CD14-positive monocyte (primary cell): ENCODE data around the gene GATAD2A. TPM values are rescaled to one million over a fixed set of nuclear protein-coding genes. Genes with fewer than 3 reads are reported as not detected.

Experiments
- DNase-seq, 3 donors: peaks; one replicate each; pipeline ENCODE4 v3.0.0-alpha.2; 2011 to 2022
- H2AFZ ChIP-seq: 2 replicates; pipeline ENCODE4 v1.6.0; 2012; ENCODE audit warnings: mild to moderate bottlenecking, low read depth, low read length, inconsistent platforms; ENCODE audit not compliant: insufficient read depth, poor library complexity, severe bottlenecking
- H3K27ac ChIP-seq, 2 donors: 1 replicate in 1 of 2; 2 replicates in 1 of 2; pipeline ENCODE4 v1.5.1; 2012 to 2013; ENCODE audit warnings: low read length in 2 of 2, control low read depth in 1 of 2, inconsistent platforms in 1 of 2, low read depth in 1 of 2, mild to moderate bottlenecking in 1 of 2
- H3K27me3 ChIP-seq, 2 donors: one replicate each; pipeline versions ENCODE4 v1.6.0 to v1.6.1; 2011 to 2013; ENCODE audit warnings: low read length in 2 of 2; ENCODE audit not compliant: control insufficient read depth in 2 of 2, insufficient read depth in 2 of 2
- H3K36me3 ChIP-seq, 2 donors: replicated peaks in 1 of 2; 1 replicate in 1 of 2; 2 replicates in 1 of 2; pipeline versions ENCODE4 v1.5.1 to v1.6.1; 2012 to 2013; ENCODE audit warnings: low read length in 2 of 2, control low read depth in 1 of 2, inconsistent platforms in 1 of 2, mild to moderate bottlenecking in 1 of 2; ENCODE audit not compliant: insufficient read depth in 2 of 2, control insufficient read depth in 1 of 2
- H3K4me1 ChIP-seq, 2 donors: 1 replicate in 1 of 2; 2 replicates in 1 of 2; pipeline versions ENCODE4 v1.5.1 to v1.6.1; 2012 to 2013; ENCODE audit warnings: low read length in 2 of 2, control low read depth in 1 of 2, inconsistent platforms in 1 of 2, mild to moderate bottlenecking in 1 of 2, moderate library complexity in 1 of 2; ENCODE audit not compliant: insufficient read depth in 2 of 2, control insufficient read depth in 1 of 2
- H3K4me2 ChIP-seq: replicated peaks from 2 replicates; pipeline ENCODE3; 2012; ENCODE audit warnings: low read length, moderate library complexity, mild to moderate bottlenecking; ENCODE audit not compliant: poor library complexity, severe bottlenecking; ENCODE audit errors: extremely low read depth
- H3K4me3 ChIP-seq, 3 experiments: fragments of 200-600 bp in 1 of 3; sonication (generic) in 1 of 3; replicated peaks in 1 of 3; 1 replicate in 2 of 3; 2 replicates in 1 of 3; pipeline ENCODE4 v1.5.1; 2011 to 2013; ENCODE audit warnings: low read length in 3 of 3, mild to moderate bottlenecking in 3 of 3, control low read depth in 2 of 3, low read depth in 2 of 3, inconsistent platforms in 1 of 3, moderate library complexity in 1 of 3
- H3K79me2 ChIP-seq: 2 replicates; pipeline ENCODE4 v1.6.0; 2012; ENCODE audit warnings: mild to moderate bottlenecking, control low read depth, inconsistent platforms, low read length, moderate library complexity; ENCODE audit not compliant: insufficient read depth
- H3K9ac ChIP-seq: 2 replicates; pipeline ENCODE4 v1.6.0; 2017; ENCODE audit warnings: low read length, mild to moderate bottlenecking; ENCODE audit not compliant: insufficient read depth, poor library complexity, severe bottlenecking
- H3K9me3 ChIP-seq, 2 donors: replicated peaks in 1 of 2; 1 replicate in 1 of 2; 2 replicates in 1 of 2; pipeline versions ENCODE4 v1.5.1 to v1.6.1; 2012 to 2013; ENCODE audit warnings: low read length in 2 of 2, control low read depth in 1 of 2; ENCODE audit not compliant: control insufficient read depth in 1 of 2, insufficient read depth in 1 of 2
- H4K20me1 ChIP-seq: 2 replicates; pipeline ENCODE4 v1.6.0; 2012; ENCODE audit warnings: mild to moderate bottlenecking, low read length, control low read depth, moderate library complexity; ENCODE audit not compliant: insufficient read depth
- H3K27ac Mint-ChIP-seq, 7 donors: one replicate each; pipeline ENCODE4 v1.8.0; 2020; ENCODE audit warnings: mild to moderate bottlenecking in 7 of 7, mixed read lengths in 7 of 7, moderate library complexity in 6 of 7, inconsistent platforms in 2 of 7
- H3K27me3 Mint-ChIP-seq, 3 donors: one replicate each; pipeline ENCODE4 v1.8.0; 2021 to 2022; ENCODE audit warnings: low read depth in 3 of 3, mild to moderate bottlenecking in 3 of 3, mixed read lengths in 3 of 3, moderate library complexity in 3 of 3, inconsistent platforms in 1 of 3
- H3K36me3 Mint-ChIP-seq, 2 donors: one replicate each; pipeline ENCODE4 v1.8.0; 2020; ENCODE audit warnings: mixed read lengths in 2 of 2, inconsistent platforms in 1 of 2, mild to moderate bottlenecking in 1 of 2
- H3K4me1 Mint-ChIP-seq: one replicate; pipeline ENCODE4 v1.8.0; 2020; ENCODE audit warnings: mild to moderate bottlenecking, mixed read lengths
- H3K4me3 Mint-ChIP-seq, 2 donors: one replicate each; pipeline ENCODE4 v1.8.0; 2020; ENCODE audit warnings: mild to moderate bottlenecking in 2 of 2, mixed read lengths in 2 of 2, moderate library complexity in 1 of 2
- H3K9me3 Mint-ChIP-seq, 7 donors: one replicate each; pipeline ENCODE4 v1.8.0; 2020 to 2022; ENCODE audit warnings: mixed read lengths in 7 of 7, mild to moderate bottlenecking in 6 of 7, moderate library complexity in 6 of 7, inconsistent platforms in 2 of 7
- CTCF ChIP-seq: fragments of 200-600 bp; IDR thresholded peaks from one replicate; pipeline ENCODE4 v1.8.0; 2022; ENCODE audit warnings: antibody characterized with exemption, mild to moderate bottlenecking
- WGBS: methylation state at CpG from one replicate; pipeline ENCODE4 v1.1.5; 2013; ENCODE audit warnings: missing lambda C conversion rate; ENCODE audit not compliant: insufficient coverage; 5-methylcytosine and 5-hydroxymethylcytosine counted together
- intact Hi-C, 2 donors: fragments of 100-400 bp; cut with micrococcal nuclease; formaldehyde crosslinking; loops; one replicate each; pipeline versions ENCODE4 v1.15.0 to v1.15.1; 2023
- polyA plus RNA-seq, 3 donors: library from polyadenylated mRNA; depleted of rRNA in 1 of 3; unstranded in 2 of 3; stranded (reverse) in 1 of 3; fragments of 300-500 nt in 2 of 3; fragments of >200 nt in 1 of 3; fragmentation: Illumina TruSeq in 2 of 3; gene quantifications; 1 replicate in 2 of 3; 2 replicates in 1 of 3; pipeline ENCODE4 v1.2.3, GENCODE V29; 2012 to 2021

GATAD2A gene
- polyA plus RNA-seq, 3 donors, result 8.0 to 35.9 (median 8.7) TPM

GRCh38 chr19:19485998-19486290, 80.5 kb downstream of the GATAD2A start:
- intact Hi-C loops, result loop anchor here in 1 of 2 donors (5.0 kb wide), 1 partner anchor 79 kb away; the partner anchor contains the start of gene GATAD2A
- Histone ChIP-seq H2AFZ (no peak overlapping the region), H3K4me2 (no peak overlapping the region), H3K79me2 (peaks cover 86% of the 10 kb centered on the region), H4K20me1 (peaks cover 40% of the 10 kb centered on the region), H3K9me3 (no peaks in the 10 kb centered on the region), H3K4me3 (no peak overlapping the region), H3K9ac (no peak overlapping the region), H3K27me3 (no peaks in the 10 kb centered on the region), H3K4me1 (peaks cover 23 to 32% of the 10 kb centered on the region in 2 donors), H3K27ac (peak overlapping the region in 1 of 2 donors; percentile 94), H3K36me3 (peaks cover 20 to 48% of the 10 kb centered on the region in 2 donors)
- no peak for TF ChIP-seq CTCF
- peak overlapping the region in 3 of 7 donors; percentile 0 to 51 (median 46) for H3K27ac Mint-ChIP-seq
- 100% methylated on average over 2 of the region's 5 CpGs for WGBS
- no peak overlapping the region for H3K4me3 Mint-ChIP-seq
- H3K4me1 Mint-ChIP-seq, result peaks cover 39% of the 10 kb centered on the region
- H3K9me3 Mint-ChIP-seq, result no peaks in the 10 kb centered on the region
- H3K27me3 Mint-ChIP-seq, result peaks cover 0 to 4% (median 0%) of the 10 kb centered on the region in 3 donors
- peaks cover 19 to 48% of the 10 kb centered on the region in 2 donors for H3K36me3 Mint-ChIP-seq
- DNase-seq, result no peak

- Histone ChIP-seq H3K9me3 (no peaks in the 10 kb centered on the region), H3K4me3 (no peak overlapping the region), H3K79me2 (peaks cover 86% of the 10 kb centered on the region), H3K27me3 (no peaks in the 10 kb centered on the region), H3K36me3 (peaks cover 17 to 47% of the 10 kb centered on the region in 2 donors), H3K9ac (no peak overlapping the region), H3K4me2 (no peak overlapping the region), H2AFZ (no peak overlapping the region), H3K27ac (peak overlapping the region in 1 of 2 donors; percentile 94), H3K4me1 (peaks cover 23 to 32% of the 10 kb centered on the region in 2 donors), H4K20me1 (peaks cover 40% of the 10 kb centered on the region)
- no peak for DNase-seq
- 95% methylated on average over 10 of the region's 15 CpGs for WGBS
- Mint-ChIP-seq H3K36me3 (peaks cover 19 to 48% of the 10 kb centered on the region in 2 donors), H3K4me1 (peaks cover 39% of the 10 kb centered on the region), H3K9me3 (no peaks in the 10 kb centered on the region), H3K4me3 (no peak overlapping the region), H3K27ac (peak overlapping the region in 4 of 7 donors; percentile 20 to 74 (median 48)), H3K27me3 (peaks cover 0 to 4% (median 0%) of the 10 kb centered on the region in 3 donors)
- intact Hi-C loops, result loop anchor here in 1 of 2 donors (5.0 kb wide), 1 partner anchor 79 kb away; the partner anchor contains the start of gene GATAD2A
- TF ChIP-seq CTCF, result no peak
These were observed 81.0 kb downstream of the GATAD2A start for GRCh38 chr19:19486343-19487076.
